ENCODE measurements around the gene LARGE1. TPM values are rescaled to one million over a fixed set of nuclear protein-coding genes. Genes with fewer than 3 reads are reported as not detected.
A peak's percentile ranks its signal among the peaks of the same experiment; 100 is the strongest.

LARGE1 gene
- total and polyA plus RNA-seq, 2 of the 13 experiments (the other 11 are each of a cell fraction or from before 2014, with no cell fraction given) = 8.4 to 11.0 TPM

DNA sequence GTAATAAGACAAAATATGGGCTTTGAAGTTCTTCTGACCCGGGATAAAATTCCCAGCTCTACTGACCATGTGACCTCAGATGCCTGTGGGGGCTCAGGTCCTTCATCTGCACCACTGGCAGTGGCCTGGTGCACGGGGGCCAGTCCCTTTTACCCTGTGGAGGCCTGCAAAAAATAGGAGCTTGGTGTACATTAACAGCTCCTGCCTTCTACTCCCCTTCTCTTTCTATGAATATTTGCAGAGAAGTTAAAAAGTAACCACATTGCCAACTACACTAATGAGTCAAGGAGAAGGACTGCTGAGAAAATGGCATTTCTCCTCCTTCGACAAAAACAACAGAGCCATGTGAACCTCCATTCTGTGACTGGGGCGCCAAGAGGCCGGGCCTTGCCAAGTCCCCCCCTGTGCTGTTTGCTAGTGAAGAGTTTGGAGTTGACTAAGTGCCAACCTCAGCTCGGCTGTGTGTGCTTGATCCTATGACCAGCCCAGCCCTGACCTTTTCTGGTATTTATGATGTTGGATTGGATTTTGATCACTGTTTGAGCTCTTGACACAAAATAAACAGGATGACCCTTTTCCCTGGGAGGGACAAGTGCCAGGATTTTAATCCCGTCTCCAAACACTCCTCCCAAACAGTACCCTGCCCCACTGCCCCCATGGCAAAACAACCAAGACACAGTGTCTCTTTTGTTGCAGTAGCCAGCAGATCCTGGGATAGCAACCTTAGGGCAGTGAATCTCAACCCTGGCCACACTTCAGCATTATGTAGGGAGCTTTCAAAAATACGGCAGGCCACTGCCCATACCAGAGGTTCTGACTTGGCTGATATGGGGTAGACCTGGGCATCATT is 380.1 kb downstream of the LARGE1 start (continued):
- no peak for TF ChIP-seq ZNF761 (CRISPR knock-in tag; conservative IDR thresholded peaks at IDR 0.05)
- TF ChIP-seq RERE (CRISPR knock-in tag; IDR thresholded peaks at IDR 0.05; ENCODE audit: low read depth) = peak; percentile 94
- TF ChIP-seq MTF1 (CRISPR knock-in tag; IDR thresholded peaks at IDR 0.05) = peak; percentile 51; the same call in 1 of the 2 replicates
- TF ChIP-seq FOXA3 (CRISPR knock-in tag; IDR thresholded peaks at IDR 0.05) = peak; percentile 92
- peak; percentile 98 for TF ChIP-seq NR2F2 (IDR thresholded peaks at IDR 0.05; ENCODE audit: borderline replicate concordance, low read depth)
- TF ChIP-seq, protein P1, sequence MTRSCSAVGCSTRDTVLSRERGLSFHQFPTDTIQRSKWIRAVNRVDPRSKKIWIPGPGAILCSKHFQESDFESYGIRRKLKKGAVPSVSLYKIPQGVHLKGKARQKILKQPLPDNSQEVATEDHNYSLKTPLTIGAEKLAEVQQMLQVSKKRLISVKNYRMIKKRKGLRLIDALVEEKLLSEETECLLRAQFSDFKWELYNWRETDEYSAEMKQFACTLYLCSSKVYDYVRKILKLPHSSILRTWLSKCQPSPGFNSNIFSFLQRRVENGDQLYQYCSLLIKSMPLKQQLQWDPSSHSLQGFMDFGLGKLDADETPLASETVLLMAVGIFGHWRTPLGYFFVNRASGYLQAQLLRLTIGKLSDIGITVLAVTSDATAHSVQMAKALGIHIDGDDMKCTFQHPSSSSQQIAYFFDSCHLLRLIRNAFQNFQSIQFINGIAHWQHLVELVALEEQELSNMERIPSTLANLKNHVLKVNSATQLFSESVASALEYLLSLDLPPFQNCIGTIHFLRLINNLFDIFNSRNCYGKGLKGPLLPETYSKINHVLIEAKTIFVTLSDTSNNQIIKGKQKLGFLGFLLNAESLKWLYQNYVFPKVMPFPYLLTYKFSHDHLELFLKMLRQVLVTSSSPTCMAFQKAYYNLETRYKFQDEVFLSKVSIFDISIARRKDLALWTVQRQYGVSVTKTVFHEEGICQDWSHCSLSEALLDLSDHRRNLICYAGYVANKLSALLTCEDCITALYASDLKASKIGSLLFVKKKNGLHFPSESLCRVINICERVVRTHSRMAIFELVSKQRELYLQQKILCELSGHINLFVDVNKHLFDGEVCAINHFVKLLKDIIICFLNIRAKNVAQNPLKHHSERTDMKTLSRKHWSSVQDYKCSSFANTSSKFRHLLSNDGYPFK (CRISPR knock-in tag; IDR thresholded peaks at IDR 0.05; ENCODE audit: borderline replicate concordance) = peak; percentile 64; the same call in 1 of the 2 replicates
- TF ChIP-seq, protein P2, sequence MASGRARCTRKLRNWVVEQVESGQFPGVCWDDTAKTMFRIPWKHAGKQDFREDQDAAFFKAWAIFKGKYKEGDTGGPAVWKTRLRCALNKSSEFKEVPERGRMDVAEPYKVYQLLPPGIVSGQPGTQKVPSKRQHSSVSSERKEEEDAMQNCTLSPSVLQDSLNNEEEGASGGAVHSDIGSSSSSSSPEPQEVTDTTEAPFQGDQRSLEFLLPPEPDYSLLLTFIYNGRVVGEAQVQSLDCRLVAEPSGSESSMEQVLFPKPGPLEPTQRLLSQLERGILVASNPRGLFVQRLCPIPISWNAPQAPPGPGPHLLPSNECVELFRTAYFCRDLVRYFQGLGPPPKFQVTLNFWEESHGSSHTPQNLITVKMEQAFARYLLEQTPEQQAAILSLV (CRISPR knock-in tag; IDR thresholded peaks at IDR 0.05; ENCODE audit: borderline replicate concordance) = 0 out of 2 replicates have a peak, but pooled peaks have one; percentile 33
- TF ChIP-seq, protein P3, sequence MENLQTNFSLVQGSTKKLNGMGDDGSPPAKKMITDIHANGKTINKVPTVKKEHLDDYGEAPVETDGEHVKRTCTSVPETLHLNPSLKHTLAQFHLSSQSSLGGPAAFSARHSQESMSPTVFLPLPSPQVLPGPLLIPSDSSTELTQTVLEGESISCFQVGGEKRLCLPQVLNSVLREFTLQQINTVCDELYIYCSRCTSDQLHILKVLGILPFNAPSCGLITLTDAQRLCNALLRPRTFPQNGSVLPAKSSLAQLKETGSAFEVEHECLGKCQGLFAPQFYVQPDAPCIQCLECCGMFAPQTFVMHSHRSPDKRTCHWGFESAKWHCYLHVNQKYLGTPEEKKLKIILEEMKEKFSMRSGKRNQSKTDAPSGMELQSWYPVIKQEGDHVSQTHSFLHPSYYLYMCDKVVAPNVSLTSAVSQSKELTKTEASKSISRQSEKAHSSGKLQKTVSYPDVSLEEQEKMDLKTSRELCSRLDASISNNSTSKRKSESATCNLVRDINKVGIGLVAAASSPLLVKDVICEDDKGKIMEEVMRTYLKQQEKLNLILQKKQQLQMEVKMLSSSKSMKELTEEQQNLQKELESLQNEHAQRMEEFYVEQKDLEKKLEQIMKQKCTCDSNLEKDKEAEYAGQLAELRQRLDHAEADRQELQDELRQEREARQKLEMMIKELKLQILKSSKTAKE (CRISPR knock-in tag; IDR thresholded peaks at IDR 0.05; ENCODE audit: borderline replicate concordance) = peak; percentile 71
- TF ChIP-seq HCFC1 (IDR thresholded peaks at IDR 0.05; ENCODE audit: low read depth, low read length) = no peak
- TF ChIP-seq MEIS2 (CRISPR knock-in tag; IDR thresholded peaks at IDR 0.05) = peak; percentile 97
- TF ChIP-seq, protein P4, sequence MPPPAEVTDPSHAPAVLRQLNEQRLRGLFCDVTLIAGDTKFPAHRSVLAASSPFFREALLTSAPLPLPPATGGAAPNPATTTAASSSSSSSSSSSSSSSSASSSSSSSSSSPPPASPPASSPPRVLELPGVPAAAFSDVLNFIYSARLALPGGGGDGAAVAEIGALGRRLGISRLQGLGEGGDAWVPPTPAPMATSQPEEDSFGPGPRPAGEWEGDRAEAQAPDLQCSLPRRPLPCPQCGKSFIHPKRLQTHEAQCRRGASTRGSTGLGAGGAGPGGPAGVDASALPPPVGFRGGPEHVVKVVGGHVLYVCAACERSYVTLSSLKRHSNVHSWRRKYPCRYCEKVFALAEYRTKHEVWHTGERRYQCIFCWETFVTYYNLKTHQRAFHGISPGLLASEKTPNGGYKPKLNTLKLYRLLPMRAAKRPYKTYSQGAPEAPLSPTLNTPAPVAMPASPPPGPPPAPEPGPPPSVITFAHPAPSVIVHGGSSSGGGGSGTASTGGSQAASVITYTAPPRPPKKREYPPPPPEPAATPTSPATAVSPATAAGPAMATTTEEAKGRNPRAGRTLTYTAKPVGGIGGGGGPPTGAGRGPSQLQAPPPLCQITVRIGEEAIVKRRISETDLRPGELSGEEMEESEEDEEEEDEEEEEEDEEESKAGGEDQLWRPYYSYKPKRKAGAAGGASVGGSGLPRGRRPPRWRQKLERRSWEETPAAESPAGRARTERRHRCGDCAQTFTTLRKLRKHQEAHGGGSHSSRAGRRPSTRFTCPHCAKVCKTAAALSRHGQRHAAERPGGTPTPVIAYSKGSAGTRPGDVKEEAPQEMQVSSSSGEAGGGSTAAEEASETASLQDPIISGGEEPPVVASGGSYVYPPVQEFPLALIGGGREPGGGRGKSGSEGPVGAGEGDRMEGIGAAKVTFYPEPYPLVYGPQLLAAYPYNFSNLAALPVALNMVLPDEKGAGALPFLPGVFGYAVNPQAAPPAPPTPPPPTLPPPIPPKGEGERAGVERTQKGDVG (CRISPR knock-in tag; IDR thresholded peaks at IDR 0.05; ENCODE audit: borderline replicate concordance) = peak; percentile 97
- TF ChIP-seq, protein P5, sequence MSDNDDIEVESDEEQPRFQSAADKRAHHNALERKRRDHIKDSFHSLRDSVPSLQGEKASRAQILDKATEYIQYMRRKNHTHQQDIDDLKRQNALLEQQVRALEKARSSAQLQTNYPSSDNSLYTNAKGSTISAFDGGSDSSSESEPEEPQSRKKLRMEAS (IDR thresholded peaks at IDR 0.05) = peak; percentile 67
